ENCODE data around the gene WDR88. TPM values are rescaled to one million over a fixed set of nuclear protein-coding genes. Genes with fewer than 3 reads are reported as not detected.

WDR88 gene
- total and polyA plus RNA-seq, 8 donors = not detected

DNA sequence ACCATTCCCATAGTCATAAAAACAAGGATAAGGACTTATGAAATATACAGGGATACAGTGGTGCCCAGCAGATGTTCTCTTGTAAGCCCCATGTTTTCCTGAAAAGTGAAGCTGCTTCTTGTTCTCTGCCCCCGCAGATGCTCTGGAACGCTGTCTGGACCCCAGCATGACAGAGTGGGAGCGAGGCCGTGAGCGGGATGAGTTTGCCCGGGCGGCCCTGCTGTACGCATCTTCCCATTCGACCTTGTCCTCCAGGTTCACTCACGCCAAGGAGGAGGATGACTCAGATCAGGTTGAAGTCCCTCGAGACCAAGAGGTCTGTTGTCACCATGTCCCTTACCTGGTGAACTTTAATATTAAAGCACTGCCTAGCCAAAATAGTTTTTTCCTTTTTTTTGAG lies 20.3 kb upstream of the WDR88 start:
- DNase-seq (no peak), FAIRE-seq (no peak), ATAC-seq (no peak)
- H3K4me3 ChIP-seq = no peak overlapping the region
- WGBS, 2 donors = 96 to 97% methylated on average over 11 of the region's 11 CpGs
- no peaks in the 10 kb centered on the region for H3K9me3 ChIP-seq
- no peaks in the 10 kb centered on the region for H3K27me3 ChIP-seq
- TF ChIP-seq, protein P1, sequence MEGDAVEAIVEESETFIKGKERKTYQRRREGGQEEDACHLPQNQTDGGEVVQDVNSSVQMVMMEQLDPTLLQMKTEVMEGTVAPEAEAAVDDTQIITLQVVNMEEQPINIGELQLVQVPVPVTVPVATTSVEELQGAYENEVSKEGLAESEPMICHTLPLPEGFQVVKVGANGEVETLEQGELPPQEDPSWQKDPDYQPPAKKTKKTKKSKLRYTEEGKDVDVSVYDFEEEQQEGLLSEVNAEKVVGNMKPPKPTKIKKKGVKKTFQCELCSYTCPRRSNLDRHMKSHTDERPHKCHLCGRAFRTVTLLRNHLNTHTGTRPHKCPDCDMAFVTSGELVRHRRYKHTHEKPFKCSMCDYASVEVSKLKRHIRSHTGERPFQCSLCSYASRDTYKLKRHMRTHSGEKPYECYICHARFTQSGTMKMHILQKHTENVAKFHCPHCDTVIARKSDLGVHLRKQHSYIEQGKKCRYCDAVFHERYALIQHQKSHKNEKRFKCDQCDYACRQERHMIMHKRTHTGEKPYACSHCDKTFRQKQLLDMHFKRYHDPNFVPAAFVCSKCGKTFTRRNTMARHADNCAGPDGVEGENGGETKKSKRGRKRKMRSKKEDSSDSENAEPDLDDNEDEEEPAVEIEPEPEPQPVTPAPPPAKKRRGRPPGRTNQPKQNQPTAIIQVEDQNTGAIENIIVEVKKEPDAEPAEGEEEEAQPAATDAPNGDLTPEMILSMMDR (IDR thresholded peaks at IDR 0.05) = no peak
- H3K4me1 ChIP-seq = peaks cover 0 to 3% (median 0%) of the 10 kb centered on the region in 3 donors
- intact Hi-C loops (cut with DNase I) = no loop called here
- peaks cover 0 to 26% (median 11%) of the 10 kb centered on the region in 3 donors for H3K36me3 ChIP-seq
- no peak overlapping the region for H3K27ac ChIP-seq

DNA sequence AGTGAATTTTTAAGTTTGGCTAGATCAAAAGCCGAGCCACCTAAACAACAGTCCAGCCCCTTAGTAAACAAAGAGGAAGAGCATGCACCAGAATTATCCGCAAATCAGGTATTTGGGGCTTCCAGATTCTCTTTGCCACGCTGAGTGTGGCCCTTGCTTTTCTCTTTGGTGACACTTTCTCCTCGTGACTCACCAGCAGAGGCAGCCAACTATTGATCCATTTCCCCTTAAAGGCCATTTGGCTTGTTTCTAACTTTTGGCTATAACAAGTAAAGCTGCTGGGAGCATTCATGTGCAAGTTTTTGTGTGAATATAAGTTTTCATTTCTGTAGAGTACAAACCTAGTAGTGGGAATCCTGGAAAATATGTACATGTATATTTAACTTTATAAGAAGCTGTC lies 17.6 kb upstream of the WDR88 start:
- TF ChIP-seq, protein P1 (IDR thresholded peaks at IDR 0.05) = no peak
- 38 to 39% methylated on average over 4 of the region's 4 CpGs for WGBS, 2 donors
- ATAC-seq (peak; percentile 43 to 76 (median 68)), DNase-seq (peak in 2 of 6 donors; percentile 23 to 31), FAIRE-seq (no peak)
- H3K4me3 ChIP-seq = no peak overlapping the region
- no peaks in the 10 kb centered on the region for H3K9me3 ChIP-seq
- H3K36me3 ChIP-seq = peaks cover 0 to 39% (median 9%) of the 10 kb centered on the region in 3 donors
- no peaks in the 10 kb centered on the region for H3K27me3 ChIP-seq
- intact Hi-C loops (cut with DNase I) = no loop called here
- peaks cover 0 to 3% (median 0%) of the 10 kb centered on the region in 3 donors for H3K4me1 ChIP-seq
- no peak overlapping the region for H3K27ac ChIP-seq

DNA sequence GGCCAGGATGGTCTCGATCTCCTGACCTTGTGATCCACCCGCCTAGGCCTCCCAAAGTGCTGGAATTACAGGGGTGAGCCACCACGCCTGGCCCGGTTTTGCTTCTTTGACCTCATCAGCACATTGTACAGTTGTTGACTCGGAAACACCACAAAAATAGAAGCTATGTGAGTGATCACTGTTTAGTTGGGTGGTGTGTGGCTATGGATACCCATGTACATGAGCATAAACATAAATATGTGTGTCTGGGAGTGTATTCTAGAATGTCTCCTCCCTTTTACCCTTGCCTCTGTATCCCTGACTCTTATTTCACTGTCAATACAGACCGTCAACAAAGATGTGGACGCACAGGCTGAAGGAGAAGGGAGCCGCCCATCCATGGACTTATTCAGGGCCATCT lies 14.4 kb upstream of the WDR88 start:
- FAIRE-seq = no peak
- peaks cover 0 to 23% (median 5%) of the 10 kb centered on the region in 3 donors for H3K36me3 ChIP-seq
- TF ChIP-seq, protein P1 (IDR thresholded peaks at IDR 0.05) = no peak
- H3K4me1 ChIP-seq = peaks cover 0 to 3% (median 0%) of the 10 kb centered on the region in 3 donors
- no peak overlapping the region for H3K27ac ChIP-seq
- H3K9me3 ChIP-seq = no peaks in the 10 kb centered on the region
- 90 to 93% methylated on average over 8 of the region's 8 CpGs for WGBS, 2 donors
- no peaks in the 10 kb centered on the region for H3K27me3 ChIP-seq
- no peak overlapping the region for H3K4me3 ChIP-seq
- no peak for ATAC-seq
- intact Hi-C loops (cut with DNase I) = no loop called here
- no peak for DNase-seq

DNA sequence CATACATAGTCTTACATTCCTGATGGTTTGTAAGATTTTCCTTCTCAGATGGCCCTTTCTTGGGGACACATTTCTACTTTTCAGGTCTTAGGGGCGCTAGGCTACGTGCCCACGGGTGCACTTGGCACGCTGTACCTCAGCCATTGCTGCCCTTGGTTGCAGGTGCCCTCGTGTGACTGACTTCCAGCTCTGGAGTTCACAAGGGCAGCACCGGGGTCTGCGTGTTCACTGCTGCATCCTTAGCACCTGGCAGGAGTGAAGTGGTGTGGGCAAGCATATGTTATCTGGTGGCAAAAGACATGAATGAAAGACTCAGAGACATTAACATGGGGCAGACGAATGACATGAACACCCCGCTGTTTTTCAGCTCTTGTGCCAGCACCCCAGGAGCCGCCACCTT lies 13.3 kb upstream of the WDR88 start:
- TF ChIP-seq, protein P1 (IDR thresholded peaks at IDR 0.05) = no peak
- no peak overlapping the region for H3K27ac ChIP-seq
- ATAC-seq = no peak
- H3K27me3 ChIP-seq = no peaks in the 10 kb centered on the region
- no peaks in the 10 kb centered on the region for H3K9me3 ChIP-seq
- no peak for FAIRE-seq
- H3K36me3 ChIP-seq = peaks cover 0 to 14% (median 3%) of the 10 kb centered on the region in 3 donors
- no peak overlapping the region for H3K4me3 ChIP-seq
- no peak for DNase-seq
- intact Hi-C loops (cut with DNase I) = no loop called here
- peaks cover 0 to 3% (median 0%) of the 10 kb centered on the region in 3 donors for H3K4me1 ChIP-seq
- WGBS, 2 donors = 88 to 90% methylated on average over 10 of the region's 10 CpGs

DNA sequence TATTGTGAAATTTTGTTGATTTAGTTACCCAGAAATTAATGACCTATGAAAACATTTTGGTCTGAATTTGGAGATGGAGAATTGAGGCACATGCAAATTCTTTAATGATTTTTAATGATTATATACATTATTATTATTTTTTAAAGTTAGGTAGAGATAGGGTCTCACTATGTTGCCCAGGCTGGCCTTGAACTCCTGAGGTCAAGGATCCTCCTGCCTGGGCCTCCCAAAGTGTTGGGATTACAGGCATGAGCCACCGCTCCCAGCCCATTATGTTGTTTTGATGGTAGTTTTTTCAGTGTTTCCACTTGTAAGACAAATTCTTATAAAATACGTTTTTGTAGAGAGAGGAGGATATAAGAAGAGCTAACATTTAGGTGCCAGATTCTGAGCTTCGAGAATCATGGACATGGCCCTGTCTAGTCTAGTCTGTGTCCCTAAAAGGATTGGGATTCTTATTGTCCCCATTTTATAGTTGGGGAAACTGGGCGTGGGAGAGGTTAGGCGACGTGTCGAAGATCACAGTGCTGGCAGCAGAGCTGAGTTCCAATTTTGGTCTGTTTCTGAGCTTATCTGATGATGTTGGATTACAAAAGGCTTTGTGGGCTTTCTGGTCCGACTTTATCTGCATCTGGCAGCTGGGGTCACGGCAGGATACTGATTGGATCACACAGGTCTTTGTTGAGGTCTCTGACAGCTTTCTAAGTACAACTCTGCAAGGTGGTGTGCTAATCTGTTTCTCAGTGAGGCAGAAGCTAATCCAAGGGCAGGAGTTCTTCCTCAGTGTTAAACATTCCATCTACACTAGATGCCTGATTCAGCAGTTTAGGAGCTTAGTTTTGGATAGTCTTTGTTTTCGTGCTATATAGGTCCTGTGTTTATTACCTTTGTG lies 7.5 kb upstream of the WDR88 start:
- 78 to 82% methylated on average over 10 of the region's 10 CpGs for WGBS, 2 donors

More for the DNA sequence above, 7.5 kb upstream of the WDR88 start:
- no peak overlapping the region for H3K4me3 ChIP-seq
- no peak overlapping the region for H3K27ac ChIP-seq
- H3K27me3 ChIP-seq = no peaks in the 10 kb centered on the region
- ATAC-seq (no peak), FAIRE-seq (no peak), DNase-seq (no peak)
- no peaks in the 10 kb centered on the region for H3K9me3 ChIP-seq
- H3K36me3 ChIP-seq = peaks cover 0 to 7% (median 4%) of the 10 kb centered on the region in 3 donors
- TF ChIP-seq, protein P1 (IDR thresholded peaks at IDR 0.05) = no peak
- no peaks in the 10 kb centered on the region for H3K4me1 ChIP-seq
- intact Hi-C loops (cut with DNase I) = no loop called here

Data from pancreas (tissue), 10 donors.